GM06990 (cell line): Measurements from ENCODE around the gene NTSR2.
A peak's percentile ranks its signal among the peaks of the same experiment; 100 is the strongest.

Experiments
- DNase-seq: peaks from one replicate; pipeline ENCODE4 v3.0.0-alpha.2; 2011; ENCODE audit not compliant: insufficient read length; ENCODE audit errors: extremely low read depth
- H3K27me3 ChIP-seq: replicated peaks from 2 replicates; pipeline ENCODE4 v1.6.0; 2011; ENCODE audit warnings: low read length; ENCODE audit not compliant: control insufficient read depth, insufficient read depth
- H3K36me3 ChIP-seq: 2 replicates; pipeline ENCODE4 v1.5.1; 2011; ENCODE audit warnings: low read length; ENCODE audit not compliant: control insufficient read depth, insufficient read depth
- H3K4me3 ChIP-seq: replicated peaks from 2 replicates; pipeline ENCODE4 v1.5.1; 2011; ENCODE audit warnings: low read depth, mild to moderate bottlenecking, control low read depth, low read length
- CTCF ChIP-seq: IDR thresholded peaks from 2 replicates; pipeline ENCODE4 v1.5.1; 2011; ENCODE audit warnings: low read length, control low read depth, mild to moderate bottlenecking, inconsistent platforms; ENCODE audit not compliant: insufficient read depth, poor library complexity, severe bottlenecking

Gene NTSR2

GRCh38 chr2:11692966-11693521 is 23.0 kb upstream of the NTSR2 start:
- Histone ChIP-seq H3K36me3 (no peaks in the 10 kb centered on the region), H3K4me3 (no peak overlapping the region), H3K27me3 (no peaks in the 10 kb centered on the region; the same call in 1 of the 2 replicates)
- no peak for DNase-seq
- peak; percentile 77 for TF ChIP-seq CTCF

DNA sequence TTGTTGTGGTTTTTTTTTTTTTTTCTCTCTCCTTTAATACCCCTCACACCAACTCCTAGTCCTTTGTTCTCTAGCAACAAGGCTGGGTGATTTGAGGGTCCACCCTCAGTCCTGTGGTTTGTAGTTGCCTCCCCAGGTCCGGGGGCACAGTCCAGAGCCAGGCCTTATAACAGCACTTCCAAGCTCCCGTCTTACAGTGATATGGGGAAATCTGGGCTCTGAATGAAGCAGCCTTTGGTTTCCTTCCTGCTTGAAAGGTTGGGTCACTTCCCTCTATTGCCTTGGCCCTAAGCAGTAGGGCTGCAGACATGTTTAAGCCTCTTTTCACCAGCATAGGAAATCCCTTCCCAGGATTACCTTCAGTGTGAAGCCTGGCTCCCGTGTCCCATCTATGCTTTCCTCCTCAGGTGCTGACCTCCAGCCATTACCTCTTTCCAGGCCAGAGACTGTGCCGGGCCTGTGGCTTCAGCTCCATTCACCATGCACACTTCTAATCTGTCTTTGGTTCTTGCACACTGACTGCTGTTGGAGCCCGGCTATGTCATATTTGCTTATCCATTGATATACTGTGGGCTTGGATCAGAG is 21.2 kb upstream of the NTSR2 start:
- no peak overlapping the region for H3K4me3 ChIP-seq
- no peaks in the 10 kb centered on the region for H3K36me3 ChIP-seq
- no peaks in the 10 kb centered on the region for H3K27me3 ChIP-seq
- no peak for TF ChIP-seq CTCF
- no peak for DNase-seq

DNA sequence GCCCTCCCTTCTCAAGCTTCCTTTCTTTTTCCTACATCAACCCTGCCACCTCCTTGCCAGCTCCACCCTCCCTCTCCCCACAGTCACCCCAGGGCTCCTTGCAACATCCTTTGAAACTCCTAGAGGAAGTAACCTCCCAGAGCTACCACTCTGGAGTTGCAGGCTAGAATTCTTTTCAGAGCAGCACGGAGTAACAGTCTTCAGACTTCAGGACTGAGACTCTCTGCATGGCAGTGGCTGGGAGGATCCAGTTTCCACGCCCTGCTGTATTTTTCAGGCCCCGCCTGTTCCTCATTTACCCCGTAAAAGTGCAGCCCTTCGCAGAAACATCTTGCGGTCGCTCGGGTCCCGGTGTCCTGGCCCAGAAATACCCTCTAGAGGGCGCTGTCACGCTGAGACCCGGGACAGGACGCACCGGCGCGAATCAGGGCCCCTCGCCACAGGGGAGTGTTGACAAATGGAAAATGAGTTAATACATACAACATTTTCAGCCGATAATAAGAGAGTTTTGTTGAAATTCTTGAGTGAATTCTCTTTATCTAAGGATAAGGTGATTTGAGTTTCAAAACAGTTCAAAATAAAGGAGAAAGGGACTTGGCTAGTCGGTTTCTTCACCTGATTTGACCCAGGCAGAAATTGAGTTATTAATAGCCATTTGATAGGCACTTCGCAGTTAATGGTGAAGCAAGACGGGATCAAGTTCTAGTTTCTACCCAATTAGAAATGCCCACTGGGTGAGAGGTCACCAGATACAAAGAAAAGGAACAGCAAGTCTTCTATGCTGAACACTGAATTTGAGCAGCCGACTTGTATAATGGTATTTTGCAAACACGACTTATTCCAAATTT is 18.5 kb upstream of the NTSR2 start:
- peak; percentile 70 for DNase-seq
- peaks cover 2% of the 10 kb centered on the region; the same call in 1 of the 2 replicates for H3K27me3 ChIP-seq
- no peaks in the 10 kb centered on the region for H3K36me3 ChIP-seq
- no peak overlapping the region for H3K4me3 ChIP-seq
- peak; percentile 80 for TF ChIP-seq CTCF

DNA sequence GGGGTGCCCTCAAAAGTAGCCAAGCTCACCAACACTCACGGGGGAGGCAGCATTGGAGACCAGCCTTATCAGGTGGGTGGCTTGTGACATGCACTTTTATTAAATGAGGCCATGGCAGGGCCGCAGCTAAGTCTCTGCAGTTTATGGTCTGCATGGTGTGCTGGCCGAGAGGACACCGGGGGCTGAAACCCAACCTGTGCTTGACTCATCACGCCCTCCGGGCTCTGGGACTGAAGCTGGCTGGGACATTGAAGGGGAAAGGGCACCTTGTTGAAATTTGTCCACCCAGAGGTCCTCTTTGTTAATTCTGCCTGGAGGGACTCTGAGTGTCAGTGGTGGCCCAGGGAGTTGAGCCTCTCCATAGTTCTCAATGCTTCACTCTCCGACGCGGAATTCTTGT is 17.7 kb upstream of the NTSR2 start:
- peaks cover 2% of the 10 kb centered on the region; the same call in 1 of the 2 replicates for H3K27me3 ChIP-seq
- H3K4me3 ChIP-seq = no peak overlapping the region
- no peak for DNase-seq
- no peaks in the 10 kb centered on the region for H3K36me3 ChIP-seq
- no peak for TF ChIP-seq CTCF

GRCh38 chr2:11685906-11686470 is 16.0 kb upstream of the NTSR2 start:
- no peak for TF ChIP-seq CTCF
- no peak for DNase-seq
- peaks cover 2% of the 10 kb centered on the region; the same call in 1 of the 2 replicates for H3K27me3 ChIP-seq
- no peak overlapping the region for H3K4me3 ChIP-seq
- H3K36me3 ChIP-seq = no peaks in the 10 kb centered on the region
